Fibroblast of the aortic adventitia (primary cell): ENCODE measurements around the gene DNAH6. TPM values are rescaled to one million over a fixed set of nuclear protein-coding genes. Genes with fewer than 3 reads are reported as not detected.

Source experiments
- DNase-seq: peaks from one replicate; pipeline ENCODE4 v3.0.0-alpha.2; 2010; ENCODE audit warnings: low read depth
- H3K4me3 ChIP-seq: 2 replicates; pipeline ENCODE4 v1.5.1; 2011; ENCODE audit warnings: low read depth, mild to moderate bottlenecking, control low read depth, low read length, moderate library complexity
- CTCF ChIP-seq: IDR thresholded peaks from 2 replicates; pipeline ENCODE4 v1.5.1; 2011; ENCODE audit warnings: mild to moderate bottlenecking, low read length, control low read depth, inconsistent platforms; ENCODE audit not compliant: insufficient read depth
- total RNA-seq: library from RNA; depleted of rRNA; stranded (reverse); fragments of >200 nt; gene quantifications from 2 replicates; pipeline ENCODE4 v1.2.3, GENCODE V29; 2012; ENCODE audit warnings: low replicate concordance

Gene DNAH6
- total RNA-seq, 1 donor, result under 0.01 TPM

- no peak for TF ChIP-seq CTCF
- no peak for DNase-seq
- H3K4me3 ChIP-seq, result no peak overlapping the region
Observed at GRCh38 chr2:84686783-84687476, 170.6 kb downstream of the DNAH6 start.

GRCh38 chr2:84687498-84688149, 171.3 kb downstream of the DNAH6 start:
- H3K4me3 ChIP-seq, result no peak overlapping the region
- no peak for TF ChIP-seq CTCF
- no peak for DNase-seq

- no peak for TF ChIP-seq CTCF
- H3K4me3 ChIP-seq, result no peak overlapping the region
- DNase-seq, result no peak
Observed at GRCh38 chr2:84690225-84690624, 173.9 kb downstream of the DNAH6 start.

- no peak for TF ChIP-seq CTCF
- DNase-seq, result no peak
- H3K4me3 ChIP-seq, result no peak overlapping the region
Observed at GRCh38 chr2:84694088-84694622, 177.9 kb downstream of the DNAH6 start.

GRCh38 chr2:84697895-84698294, 181.6 kb downstream of the DNAH6 start:
- no peak for DNase-seq
- TF ChIP-seq CTCF, result no peak
- no peak overlapping the region for H3K4me3 ChIP-seq

- H3K4me3 ChIP-seq, result no peak overlapping the region
- no peak for DNase-seq
- TF ChIP-seq CTCF, result no peak
Observed at GRCh38 chr2:84700006-84700405, 183.7 kb downstream of the DNAH6 start.

GRCh38 chr2:84701880-84702279, 185.6 kb downstream of the DNAH6 start:
- H3K4me3 ChIP-seq, result no peak overlapping the region
- peak; percentile 94 for DNase-seq
- no peak for TF ChIP-seq CTCF
